ENCODE results near the gene GRAMD1B.
A peak's percentile ranks its signal among the peaks of the same experiment; 100 is the strongest.

GRAMD1B gene

GRCh38 chr11:123409456-123410217, 20.4 kb upstream of the GRAMD1B start:
- DNase-seq = no peak

DNA sequence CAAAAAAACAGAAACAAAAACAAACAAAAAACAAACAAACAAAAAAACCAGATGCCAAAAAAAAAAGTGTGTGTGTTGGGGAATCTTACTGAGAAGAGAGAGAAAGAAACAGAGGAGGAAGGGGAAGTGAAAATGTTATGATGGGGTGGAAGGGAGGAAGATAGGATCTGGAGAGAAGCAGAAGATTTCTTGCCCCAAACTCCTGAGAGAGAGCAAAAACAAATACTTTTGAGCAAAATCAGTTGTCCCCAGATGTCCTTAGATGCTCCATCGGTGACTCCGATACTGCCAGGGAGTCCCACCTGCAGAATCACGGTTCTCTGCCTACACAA, 19.9 kb upstream of the GRAMD1B start:
- no peak for DNase-seq

DNA sequence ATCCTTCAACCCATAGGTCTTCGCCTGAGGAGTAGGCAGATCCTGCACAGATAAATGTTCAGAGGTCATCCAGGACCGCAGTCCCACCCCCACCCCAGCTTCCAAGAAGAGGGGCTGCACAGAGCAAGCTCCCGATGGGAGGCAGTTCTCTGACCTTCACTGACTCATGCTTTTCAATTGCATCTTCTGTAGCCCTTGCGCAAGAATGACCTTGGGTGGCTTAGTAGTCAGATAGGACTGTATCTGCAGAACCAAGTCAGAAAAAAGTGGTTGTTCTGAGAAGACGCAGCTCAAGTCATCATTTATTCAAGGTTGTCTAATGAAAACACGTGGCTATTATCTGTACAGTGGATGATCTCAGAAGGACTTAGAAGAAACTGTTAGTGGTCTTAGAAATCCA, 16.4 kb upstream of the GRAMD1B start:
- peak; percentile 27 for DNase-seq

DNA sequence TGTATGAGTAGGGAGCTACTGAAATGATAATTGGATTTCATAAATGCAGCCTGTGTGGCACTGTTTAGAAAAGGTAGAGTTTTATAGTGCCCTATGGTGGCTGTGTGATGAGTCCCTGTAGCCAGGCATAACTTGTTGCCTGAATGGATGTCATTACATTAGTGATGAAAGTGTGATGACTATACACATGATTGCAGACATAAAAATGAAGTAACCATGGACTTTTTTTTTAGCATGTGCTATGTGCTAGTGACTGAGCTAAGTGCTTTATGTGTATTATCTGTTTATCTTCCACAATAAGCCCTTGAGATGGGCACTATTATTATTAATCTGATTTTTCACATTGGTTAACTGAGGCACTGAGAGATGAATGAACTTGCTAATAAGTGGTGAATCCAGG, 13.5 kb upstream of the GRAMD1B start:
- no peak for DNase-seq

DNA sequence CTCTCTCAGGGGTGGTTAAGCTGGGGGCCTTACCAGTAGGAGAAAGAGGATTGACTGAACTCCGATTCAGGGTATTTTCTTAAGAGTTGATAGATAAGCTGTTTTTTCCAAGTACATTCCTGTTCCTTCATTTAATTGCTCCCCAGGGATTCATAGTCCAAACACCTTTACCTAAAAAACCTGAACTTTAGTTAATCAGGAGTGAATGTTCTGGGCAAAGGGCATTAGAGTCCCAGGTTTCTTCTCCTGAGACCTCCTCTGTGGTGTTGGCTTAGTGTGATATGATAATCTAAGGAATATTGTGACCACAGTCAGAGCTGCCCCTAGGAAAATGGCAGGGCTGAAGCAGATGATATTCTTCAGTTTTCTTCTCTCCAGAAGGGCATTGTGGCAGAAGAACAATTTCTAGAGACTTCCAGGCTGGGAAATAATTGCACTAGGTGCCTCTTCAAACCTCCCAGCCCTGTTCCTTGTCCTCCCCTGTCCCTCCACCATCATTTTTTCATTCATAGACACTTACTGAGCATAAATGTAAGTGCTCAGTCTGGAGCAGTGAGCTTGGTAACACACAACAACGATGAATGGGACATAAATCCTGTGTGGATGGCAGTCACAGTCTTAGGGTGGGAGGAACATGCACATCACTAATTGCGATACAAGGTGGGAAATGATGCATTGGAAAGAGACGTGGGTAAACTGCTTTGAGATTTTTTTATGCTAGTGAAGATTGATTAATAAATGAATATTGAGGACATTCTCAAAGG, 11.5 kb upstream of the GRAMD1B start:
- DNase-seq = no peak

- no peak for DNase-seq
Measured at GRCh38 chr11:123419731-123420452, 10.2 kb upstream of the GRAMD1B start.

- DNase-seq = peak; percentile 67
Measured at GRCh38 chr11:123421589-123421988, 8.5 kb upstream of the GRAMD1B start.

DNA sequence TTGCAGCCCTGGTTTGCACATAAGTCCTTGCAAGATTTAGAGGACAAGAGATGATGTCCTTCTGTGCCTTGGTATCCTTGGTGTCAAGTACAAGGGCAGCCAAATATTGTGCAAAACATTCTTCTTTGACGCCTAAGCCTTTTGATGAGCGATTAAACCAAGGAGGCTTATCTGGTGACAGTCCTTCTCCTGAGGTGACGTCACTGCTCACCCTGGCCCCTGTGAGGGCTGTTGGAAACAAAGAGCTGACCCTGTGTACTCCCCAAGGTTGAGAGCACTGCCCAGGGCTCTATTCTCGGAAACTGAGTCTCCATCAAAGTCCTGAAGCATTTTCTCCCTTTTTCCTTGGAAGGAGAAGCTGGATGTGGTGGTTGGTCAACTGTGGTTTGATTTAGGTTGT, 4.7 kb upstream of the GRAMD1B start:
- DNase-seq = no peak

- no peak for DNase-seq
Measured at GRCh38 chr11:123426789-123427188, 3.3 kb upstream of the GRAMD1B start.

DNA sequence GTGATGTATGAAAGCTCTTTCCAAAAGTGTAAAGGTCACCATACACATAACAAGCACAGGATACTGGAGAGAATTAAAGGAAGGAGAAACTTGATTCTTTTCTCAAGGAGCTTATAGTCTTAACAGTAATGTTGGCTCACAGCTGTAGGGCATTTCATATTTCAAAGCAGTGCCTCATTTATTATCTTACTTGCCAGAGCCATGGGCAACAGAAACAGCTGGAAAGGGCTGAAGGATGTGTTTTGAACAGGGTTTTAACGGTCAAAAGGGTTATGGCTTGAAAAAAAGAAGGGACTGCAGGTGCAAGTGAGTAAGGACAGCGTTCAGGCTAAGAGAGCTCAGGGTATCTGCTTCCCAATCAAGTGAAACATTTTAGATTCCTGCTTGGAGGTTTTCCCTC, 2.7 kb upstream of the GRAMD1B start:
- DNase-seq = no peak

GRCh38 chr11:123428116-123428715, 1.9 kb upstream of the GRAMD1B start:
- no peak for DNase-seq

- no peak for DNase-seq
Measured at GRCh38 chr11:123429336-123429735, 733 bp upstream of the GRAMD1B start.

GRCh38 chr11:123430721-123431497, 840 bp downstream of the GRAMD1B start:
- DNase-seq = peak; percentile 32

- DNase-seq = no peak
Measured at GRCh38 chr11:123431619-123432018, 1.6 kb downstream of the GRAMD1B start.

DNA sequence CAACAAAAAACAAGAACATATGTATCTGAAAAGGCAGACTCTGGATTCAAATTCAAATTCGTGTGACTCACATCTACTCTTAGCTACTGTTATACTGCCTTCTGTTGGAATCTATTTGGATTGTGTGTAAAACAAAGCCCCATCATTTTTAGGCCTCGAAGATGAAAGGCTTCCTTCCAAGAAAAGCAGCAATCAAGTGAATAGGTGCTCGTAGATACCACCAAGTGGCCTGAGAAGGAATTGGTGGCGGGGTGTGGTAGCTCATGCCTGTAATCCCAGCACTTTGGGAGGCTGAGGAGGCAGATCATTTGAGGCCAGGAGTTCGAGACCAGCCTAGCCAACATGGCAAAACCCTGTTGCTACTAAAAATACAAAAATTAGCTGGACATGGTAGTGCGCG, 4.2 kb downstream of the GRAMD1B start:
- DNase-seq = peak; percentile 25

- DNase-seq = no peak
Measured at GRCh38 chr11:123434911-123435310, 4.8 kb downstream of the GRAMD1B start.

DNA sequence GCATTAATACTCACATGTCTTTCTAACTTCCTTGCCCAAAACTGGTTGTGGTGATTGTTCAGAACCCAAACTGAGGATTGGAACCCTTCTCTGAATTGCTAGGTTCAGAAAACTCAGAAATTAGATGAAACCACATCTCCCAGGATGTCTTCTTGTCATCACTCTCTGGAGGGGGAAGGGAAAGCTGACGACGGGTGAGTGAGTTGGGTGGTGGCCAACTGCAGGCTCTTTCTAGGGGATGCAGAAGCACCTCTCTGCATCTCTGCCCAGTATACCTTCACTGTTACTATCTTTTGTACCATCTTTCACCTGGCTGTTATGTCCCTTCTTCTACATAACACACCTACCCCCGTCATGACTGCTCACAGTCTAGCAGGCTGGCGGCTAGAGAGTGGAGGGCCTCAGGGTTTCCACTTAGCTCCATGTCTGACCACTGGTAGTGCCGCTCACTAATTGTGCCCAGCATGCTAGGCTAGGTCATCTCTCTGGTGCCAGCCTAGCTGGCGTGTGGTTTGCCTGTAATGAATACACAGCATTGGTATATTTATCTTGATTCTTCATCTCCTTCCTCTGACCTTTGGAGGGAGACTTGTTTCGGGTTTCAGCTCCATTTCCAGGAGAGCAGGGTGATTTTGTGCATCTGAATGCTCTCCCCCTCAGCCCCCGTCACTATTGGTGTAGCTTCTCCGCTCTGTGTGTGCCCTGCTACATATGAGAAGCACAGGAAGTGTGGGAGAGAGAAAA, 7.3 kb downstream of the GRAMD1B start:
- DNase-seq = no peak

- DNase-seq = no peak
Measured at GRCh38 chr11:123438131-123438627, 8.1 kb downstream of the GRAMD1B start.

DNA sequence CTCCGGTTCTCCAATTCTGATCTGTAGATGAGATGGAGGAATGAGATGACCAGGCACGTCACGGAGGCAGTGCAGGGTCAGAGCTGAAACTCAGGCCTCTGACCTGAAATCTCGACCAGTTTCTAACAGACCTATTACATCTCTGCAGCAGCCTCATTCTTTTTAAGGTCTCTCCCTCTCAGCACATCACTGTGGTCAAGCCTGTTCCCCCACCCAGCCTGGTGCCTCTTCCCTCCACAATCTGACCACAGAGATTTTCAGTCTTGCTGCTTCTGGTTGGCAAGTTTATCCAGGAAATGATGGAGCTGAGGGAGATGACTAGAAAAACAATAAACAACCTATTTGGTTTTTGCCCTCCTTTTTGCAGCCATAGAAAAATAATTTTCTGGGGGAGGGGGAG, 9.5 kb downstream of the GRAMD1B start:
- no peak for DNase-seq

- no peak for DNase-seq
Measured at GRCh38 chr11:123441161-123441560, 11.1 kb downstream of the GRAMD1B start.

DNA sequence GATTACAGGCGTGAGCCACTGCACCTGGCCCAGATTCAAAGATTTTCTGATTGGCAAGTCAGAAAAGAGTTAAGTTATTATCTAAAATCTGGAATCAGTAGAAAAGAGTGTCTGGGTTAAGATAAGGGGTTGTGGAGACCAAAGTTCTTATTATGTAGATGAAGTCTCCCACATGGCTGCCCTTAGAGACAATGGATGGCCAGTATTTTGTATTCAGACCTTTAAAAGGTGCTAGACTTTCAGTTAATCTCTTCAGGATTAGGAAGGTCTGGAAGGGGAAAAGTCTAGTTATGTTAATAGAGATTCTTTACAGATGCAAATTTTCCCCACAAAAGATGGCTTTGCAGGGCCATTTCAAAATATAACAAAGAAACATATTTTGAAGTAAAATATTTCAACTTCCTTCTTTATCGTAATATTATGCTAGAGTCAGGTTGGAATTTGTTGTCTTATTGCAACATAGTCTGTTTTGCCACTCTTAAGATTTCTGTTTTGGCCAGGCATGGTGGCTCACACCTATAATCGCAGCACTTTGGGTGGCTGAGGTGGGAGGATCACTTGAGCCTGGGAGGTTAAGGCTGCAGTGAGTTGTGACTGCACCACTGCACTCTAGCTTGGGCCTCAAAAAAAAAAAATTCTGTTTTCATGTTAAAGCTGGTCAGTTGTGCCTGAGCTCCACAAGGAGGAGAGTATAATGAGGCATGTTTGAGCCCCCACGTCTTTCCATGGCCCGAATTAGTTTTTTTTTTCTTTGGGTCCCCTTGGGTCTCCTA, 14.0 kb downstream of the GRAMD1B start:
- DNase-seq = no peak
